ENCODE measurements around the gene ARPC1B.
A peak's percentile ranks its signal among the peaks of the same experiment; 100 is the strongest.
"Not testable (repeated sequence)": the region's sequence is repeated elsewhere in the genome, so short reads cannot be mapped to it uniquely, and the experiment has no call there.

The ARPC1B gene

DNA sequence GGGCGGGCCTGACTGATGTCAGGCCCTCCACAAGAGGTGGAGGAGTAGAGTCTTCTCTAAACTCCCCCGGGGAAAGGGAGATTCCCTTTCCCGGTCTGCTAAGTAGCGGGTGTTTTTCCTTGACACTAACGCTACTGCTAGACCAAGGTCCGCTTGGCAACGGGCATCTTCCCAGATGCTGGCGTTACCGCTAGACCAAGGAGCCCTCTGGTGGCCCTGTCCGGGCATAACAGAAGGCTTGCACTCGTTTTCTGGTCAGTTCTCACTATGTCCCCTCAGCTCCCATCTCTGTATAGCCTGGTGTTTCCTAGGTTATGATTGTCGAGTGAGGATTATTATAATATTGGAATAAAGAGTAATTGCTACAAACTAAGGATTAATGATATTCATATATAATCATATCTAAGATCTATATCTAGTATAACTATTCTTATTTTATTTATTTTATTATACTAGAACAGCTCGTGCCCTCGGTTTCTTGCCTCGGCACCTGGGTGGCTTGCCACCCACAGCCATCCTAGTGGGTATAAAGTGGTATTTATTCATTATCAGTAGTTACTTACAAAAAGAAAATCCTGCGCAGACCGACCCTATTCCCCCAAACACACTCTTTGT, 41.1 kb downstream of the ARPC1B start:
- peak; percentile 6 for DNase-seq

DNA sequence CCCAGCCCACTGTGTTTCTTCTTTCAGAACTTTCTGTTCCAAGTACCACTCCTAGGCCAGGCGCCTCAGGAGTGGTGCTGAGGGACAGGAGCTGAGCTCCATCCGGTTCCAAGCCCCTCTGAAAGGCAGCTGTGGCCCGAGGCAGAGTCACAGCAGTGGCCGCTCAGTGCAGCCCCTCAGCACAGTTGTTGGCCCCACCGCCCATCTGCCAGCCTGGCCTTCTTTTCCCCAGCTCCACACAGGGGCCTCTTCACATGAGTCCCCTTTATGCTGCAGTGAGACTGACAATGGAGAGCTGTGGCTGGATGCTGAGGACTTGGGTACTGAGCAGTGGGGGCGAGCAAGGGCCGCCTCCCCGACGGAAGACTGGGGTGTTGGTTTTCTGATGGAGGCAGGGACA, 43.7 kb downstream of the ARPC1B start:
- no peak for DNase-seq

DNA sequence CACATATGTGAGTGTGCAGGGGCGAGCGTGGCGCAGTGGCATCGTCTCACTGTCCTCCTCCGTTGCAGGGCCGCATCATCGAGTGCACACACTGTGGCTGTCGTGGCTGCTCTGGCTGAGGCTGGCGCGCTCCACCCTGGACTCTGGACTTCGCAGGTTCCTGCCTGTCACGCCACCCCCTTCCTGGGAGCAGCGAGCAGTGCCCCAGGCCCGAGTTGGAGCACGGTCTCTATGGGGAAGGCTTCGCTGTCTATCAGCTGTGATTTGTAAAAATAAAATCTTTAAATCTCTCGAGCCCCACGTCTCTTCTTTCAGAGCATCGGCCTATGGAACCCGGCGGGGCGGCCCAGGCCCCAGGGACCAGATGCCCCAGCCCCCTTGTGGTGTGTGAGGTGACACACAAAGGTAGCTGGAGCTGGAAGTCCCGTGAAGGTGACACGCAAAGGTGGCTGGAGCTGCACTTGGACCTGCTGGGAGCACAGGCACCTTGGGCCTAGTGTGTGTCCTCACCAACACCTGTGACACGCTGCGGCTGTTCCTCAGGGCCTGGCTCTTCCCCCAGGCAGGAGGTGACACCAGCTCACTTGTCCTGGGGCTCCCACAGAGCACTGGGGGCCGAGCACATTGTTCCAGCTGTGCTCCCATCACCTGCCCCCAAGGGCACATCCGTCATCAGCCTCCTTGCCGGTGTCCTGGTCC, 44.9 kb downstream of the ARPC1B start:
- DNase-seq = no peak

DNA sequence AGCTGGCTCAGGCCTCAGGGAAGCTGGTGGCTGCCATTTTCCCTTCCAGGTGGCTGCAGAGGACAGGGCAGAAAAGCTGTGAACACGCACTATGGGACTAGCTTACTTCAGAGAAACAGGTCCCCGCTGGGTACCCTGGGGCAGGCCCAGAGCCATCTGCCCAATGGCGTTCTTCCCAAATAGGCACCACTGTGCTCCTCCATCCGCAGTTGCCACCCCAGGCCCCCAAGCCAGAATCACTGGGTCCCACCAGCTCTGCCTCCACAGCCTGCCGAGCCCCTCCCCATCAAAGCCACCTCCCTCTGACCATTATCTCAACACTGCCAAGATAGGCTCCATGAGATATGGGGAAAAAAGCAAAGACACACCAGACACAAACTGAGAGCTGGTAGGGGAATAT, 45.7 kb downstream of the ARPC1B start:
- DNase-seq = no peak

DNA sequence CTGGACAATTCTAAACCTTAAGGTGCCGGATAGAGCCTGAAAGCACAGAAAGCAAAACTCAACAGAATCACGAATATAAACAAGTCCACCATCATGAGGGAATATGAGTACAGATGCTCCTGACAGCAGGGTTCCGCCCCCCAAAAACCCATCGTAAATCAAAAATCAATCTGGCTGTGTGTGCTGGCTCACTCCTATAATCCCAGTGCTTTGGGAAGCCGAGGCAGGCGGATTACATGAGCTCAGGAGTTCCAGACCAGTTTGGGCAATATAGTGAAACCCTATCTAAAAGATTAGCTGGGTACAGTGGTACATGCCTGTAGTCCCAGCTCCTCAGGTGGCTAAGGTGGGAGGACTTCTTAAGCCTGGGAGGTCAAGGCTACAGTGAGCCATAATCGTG, 46.5 kb downstream of the ARPC1B start:
- DNase-seq = no peak

GRCh38 chr7:99422186-99422585, 47.7 kb downstream of the ARPC1B start:
- no peak for DNase-seq

DNA sequence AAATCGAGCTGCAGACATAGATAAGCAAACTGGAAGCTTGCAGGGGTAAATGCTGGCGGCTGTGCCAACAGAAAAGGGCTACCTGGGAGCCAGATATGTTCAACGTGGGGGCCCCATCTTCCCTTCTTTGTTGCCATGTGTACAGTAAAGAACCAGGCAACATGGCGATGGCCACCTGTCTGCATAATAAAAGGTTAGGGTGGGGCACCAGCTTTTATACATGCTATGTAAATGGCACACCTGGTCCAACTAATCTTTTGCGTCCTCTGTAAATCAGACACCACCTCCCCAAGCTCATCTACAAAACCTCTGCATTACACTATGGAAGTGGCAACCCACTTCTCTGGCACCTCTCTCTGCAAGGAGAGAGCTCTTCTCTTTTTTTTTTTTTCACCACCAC, 48.1 kb downstream of the ARPC1B start:
- no peak for DNase-seq

- no peak for DNase-seq
Observed at GRCh38 chr7:99424932-99425730, 50.6 kb downstream of the ARPC1B start.

DNA sequence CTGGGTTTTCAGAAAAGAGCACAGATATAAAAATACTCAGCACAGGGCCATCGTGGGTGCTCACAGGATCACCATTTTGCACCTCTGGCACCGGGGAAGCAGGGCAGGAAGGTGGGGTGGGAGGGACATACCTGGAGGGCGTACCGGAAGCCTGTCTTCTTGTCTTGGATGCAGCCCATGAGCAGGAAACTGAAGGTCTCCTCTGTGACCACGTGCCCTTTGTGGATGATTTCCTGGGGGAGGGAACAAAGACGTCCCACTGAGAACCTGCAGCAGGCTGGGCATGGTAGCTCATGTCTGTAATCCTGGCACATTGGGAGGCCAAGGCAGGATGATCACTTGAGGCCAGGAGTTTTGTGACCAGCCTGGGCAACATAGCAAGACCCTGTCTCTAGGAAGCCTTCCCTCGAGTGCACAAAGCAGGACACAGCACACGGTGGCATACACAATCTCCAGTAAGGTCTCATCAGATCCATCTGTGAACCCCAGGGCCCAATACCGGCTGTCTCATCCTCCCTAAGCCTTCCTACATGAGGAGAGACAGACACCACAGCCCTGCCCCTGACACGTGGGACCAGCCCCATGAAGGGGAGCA, 54.5 kb downstream of the ARPC1B start:
- no peak for DNase-seq

DNA sequence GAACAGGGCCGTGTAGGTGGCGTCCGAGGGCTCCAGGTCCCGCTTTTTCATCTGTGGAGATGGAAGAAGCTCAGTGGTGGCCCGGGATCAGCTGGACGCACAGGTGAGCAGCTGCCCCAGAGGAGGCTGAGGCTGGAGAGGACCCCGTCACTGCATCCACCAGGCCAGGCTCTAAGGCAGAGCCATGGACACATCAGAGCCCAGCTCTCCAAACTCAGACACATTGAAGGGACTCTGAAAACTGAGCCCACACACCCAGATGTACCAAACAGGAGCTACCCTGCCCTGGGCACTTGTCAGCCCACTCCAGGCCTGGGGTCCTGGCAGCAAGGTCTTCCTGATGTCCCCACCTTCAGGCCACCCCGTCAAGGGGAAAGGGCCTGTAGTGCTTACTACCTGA, 55.2 kb downstream of the ARPC1B start:
- DNase-seq = no peak

GRCh38 chr7:99431756-99432540, 57.4 kb downstream of the ARPC1B start:
- DNase-seq = not testable (repeated sequence)

DNA sequence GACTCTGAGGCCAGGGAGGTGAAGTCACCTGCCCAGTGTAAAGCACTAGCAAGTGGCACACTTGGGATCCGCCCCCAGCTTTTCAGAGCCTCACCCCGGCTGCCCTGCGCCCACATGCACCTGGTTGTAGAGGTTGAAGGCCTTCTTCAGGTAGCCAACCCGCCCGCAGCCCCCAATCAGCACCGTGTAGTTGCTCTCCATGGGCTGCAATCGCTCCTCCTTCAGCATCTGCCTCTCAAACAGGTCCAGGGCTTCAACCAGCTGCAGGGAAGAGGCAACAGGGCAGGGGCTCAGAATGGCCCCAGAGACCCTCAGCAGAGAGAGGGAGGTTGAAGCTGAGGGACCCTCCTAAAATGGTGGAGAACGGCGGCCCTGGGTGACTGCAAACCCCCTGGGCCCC, 58.6 kb downstream of the ARPC1B start:
- DNase-seq = no peak

- no peak for DNase-seq
Observed at GRCh38 chr7:99437946-99438572, 63.5 kb downstream of the ARPC1B start.

DNA sequence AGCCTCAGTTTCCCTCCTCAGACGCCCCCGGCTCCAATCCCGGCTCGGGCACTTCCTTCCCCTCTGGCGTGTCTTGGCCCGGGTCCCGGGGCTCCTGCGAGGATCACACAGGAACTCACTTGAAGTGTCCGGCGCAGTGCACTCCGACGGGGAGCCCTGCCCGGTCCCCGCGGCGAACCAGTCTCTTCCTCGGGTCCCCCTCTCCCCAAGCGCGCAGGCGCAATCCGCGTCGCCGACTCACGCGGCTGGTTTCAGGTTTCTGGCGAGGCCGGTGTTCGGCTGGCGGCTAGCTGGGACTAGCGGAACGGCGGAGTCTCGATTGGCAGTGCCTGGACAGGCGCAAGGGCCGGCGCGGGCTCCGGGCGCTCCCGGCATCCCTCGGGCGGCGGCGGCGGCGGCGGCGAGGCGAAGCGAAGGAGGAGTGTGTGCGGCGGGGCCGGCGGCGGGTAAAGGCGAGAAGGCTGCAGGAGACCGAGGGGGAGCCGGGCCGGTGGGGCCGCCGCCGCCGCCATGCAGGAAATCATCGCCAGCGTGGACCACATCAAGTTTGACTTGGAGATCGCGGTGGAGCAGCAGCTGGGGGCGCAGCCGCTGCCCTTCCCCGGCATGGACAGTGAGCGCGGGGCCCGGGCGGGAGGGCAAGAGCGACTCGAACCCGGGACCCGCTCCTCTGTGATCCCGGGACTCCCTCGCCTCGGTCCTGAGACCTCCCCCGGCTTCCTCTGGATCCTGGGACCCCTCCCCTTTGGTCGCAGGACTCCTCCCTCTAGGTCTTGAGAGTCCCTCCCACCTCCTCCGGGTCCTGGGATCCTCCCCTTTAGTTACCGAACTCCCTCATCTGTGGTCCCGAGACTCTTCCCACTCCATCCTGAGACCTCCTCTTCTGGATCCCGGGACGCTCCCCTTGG, 64.3 kb downstream of the ARPC1B start, which contains the start of the genes CPSF4 and PTCD1:
TSS of gene CPSF4 (plus strand) at position 371 of the 908 bp plus-strand sequence. CDS start at position 511, 140 bp downstream.
TSS of gene PTCD1 (minus strand) at position 226 of the 908 bp plus-strand sequence. CDS start 3,556 bp downstream, outside the sequence.
- peak; percentile 75 for DNase-seq

DNA sequence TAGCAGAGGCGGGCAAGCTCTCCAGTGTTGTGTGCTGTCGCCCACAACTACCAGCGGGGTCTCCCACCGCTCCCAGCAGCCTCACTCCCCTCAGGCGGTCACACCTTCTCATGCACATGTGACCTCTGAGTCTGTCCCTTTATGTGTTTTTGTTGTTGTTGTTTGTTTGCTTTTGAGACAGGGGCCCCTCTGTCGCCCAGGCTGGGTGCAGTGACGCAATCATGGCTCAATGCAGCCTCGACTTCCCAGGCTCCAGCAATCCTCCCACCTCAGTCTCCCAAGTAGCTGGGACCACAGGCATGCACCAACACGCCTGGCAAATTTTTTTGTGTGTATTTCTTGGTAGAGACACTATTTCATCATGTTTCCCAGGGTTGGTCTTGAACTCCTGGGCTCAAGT, 65.7 kb downstream of the ARPC1B start:
- DNase-seq = no peak
